HG03196 (cell line): ENCODE measurements around the gene SASH1.

ENCODE experiments used
- ATAC-seq: cut with Tn5 transposase; IDR thresholded peaks from one replicate; pipeline ENCODE4 v1.9.1; 2021; ENCODE audit not compliant: unreplicated experiment

The SASH1 gene

DNA sequence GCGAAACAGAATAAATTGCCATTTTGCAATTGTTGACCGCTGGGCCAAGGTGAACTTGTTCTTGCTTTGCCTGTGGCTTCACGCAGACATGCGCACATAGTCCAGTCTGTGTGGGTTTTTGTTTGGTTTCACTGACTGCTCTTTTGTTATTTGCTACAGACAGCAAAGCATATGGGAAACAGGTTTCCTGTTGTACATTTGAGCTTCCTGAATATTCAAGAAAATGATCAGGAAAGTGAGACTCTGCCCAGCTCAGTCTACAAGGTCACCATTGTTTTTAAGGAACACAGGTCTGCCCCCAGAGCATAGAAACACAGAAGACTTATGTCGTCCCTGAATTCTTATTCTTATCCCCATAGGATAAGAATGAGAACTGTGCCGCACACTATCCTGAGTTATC, 55.6 kb downstream of the SASH1 start:
- ATAC-seq = no peak

- no peak for ATAC-seq
Measured at GRCh38 chr6:148398678-148399077, 56.0 kb downstream of the SASH1 start.

DNA sequence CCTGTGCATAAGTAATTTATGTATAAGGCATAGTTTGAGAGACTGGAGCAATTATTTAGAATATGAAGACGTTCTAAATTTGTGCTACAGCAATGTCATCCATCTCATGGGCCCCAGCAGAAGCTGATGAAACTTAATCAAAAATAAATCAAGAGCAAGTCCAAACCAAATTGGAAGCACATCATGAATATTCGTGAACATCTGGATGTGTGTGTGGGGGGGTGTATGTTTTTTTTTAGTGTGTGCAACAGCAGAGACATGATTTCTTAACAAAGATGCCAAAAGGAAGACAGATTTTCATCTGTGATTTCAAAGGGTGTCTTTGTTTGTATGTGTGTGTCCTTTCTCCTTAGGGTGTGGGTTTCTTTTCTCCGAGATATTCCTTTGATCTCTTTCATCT, 58.9 kb downstream of the SASH1 start:
- ATAC-seq = no peak

GRCh38 chr6:148404456-148405054, 61.9 kb downstream of the SASH1 start:
- no peak for ATAC-seq

DNA sequence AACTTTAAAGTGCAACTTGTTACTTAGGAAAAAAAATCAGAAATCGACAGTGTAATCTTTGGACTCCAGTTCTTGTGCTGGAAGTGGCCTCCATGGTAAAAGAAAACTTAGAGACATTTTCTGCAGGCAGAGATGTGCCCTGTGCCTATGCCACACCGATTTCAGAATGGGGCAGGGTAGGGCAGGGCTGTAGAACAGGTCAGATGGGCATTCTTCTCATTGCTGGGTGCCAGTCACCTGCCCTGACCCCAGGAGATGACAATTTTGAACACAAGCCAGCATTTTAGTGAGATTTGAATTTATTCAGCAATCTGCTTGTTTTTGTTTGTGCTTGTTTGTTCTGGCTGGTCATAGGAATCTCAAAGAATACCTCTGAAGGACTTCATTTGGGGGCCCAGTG, 63.3 kb downstream of the SASH1 start:
- no peak for ATAC-seq

DNA sequence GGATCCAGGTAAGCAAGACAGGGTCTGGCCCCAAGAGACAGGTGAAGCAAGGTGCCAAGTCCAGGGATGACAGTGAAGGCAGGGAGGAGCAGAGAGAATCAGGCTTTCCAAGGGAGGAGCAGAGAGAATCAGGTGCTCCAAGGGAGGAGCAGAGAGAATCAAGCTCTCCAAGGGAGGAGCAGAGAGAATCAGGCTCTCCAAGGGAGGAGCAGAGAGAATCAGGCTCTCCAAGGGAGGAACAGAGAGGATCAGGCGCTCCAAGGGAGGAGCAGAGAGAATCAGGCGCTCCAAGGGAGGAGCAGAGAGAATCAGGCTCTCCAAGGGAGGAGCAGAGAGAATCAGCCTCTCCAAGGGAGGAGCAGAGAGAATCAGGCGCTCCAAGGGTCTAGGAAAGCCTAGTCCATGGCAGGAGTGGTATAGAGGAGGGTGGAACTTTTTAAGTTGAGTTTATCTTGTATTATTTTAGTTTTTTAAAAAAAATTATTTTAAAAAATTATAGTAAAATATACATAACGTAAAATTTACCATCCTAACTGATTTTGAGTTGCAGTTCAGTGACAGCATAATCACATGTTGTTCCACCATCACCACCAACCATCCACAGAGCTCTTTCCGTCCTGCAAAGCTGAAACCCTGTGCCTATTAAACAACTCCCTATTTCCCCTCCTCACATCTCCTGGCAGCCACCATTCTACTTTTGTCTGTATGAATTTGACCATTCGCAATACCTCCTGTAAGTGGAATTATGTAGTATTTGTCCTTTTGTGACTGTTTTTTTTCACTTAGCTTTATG, 64.1 kb downstream of the SASH1 start:
- no peak for ATAC-seq

GRCh38 chr6:148407372-148407771, 64.7 kb downstream of the SASH1 start:
- ATAC-seq = no peak

GRCh38 chr6:148413321-148414091, 70.9 kb downstream of the SASH1 start:
- ATAC-seq = no peak

DNA sequence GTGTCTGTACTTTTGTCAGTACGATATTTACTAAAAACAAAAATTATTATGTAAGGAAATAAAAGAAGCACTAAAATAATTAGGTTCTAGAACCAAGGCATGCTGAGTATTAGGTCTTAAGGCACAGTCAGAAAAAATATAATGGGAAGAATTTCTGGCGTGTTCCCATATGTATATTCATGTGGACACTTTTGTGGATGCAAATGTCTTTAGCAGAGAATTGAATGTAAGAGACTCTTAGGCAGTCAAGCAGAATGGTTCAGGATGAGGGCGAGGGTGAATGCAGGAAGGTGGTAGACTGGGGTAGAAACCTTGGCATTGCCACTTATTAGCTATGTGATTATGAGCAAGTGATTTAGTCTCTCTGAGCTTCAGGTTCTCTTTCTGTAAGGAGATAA, 71.5 kb downstream of the SASH1 start:
- ATAC-seq = no peak

DNA sequence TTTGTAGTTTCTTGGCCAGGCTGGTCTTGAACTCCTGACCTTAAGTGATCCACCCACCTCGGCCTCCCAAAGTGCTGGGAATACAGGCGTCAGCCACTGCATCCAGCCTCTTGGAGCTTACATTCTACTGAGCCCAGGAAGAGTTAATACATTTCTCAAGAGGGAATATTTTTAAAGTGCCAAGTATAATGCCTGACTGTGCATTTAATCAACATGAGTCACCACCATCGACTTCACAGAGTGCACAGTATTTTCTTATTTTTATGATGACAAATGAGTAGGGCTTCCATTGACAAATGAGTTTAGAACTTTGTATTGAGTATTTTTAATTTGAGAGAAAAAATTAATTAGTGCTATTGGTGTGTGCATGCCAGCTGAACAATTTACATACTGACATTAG, 72.2 kb downstream of the SASH1 start:
- ATAC-seq = no peak

- ATAC-seq = no peak
Measured at GRCh38 chr6:148415511-148416260, 73.0 kb downstream of the SASH1 start.

DNA sequence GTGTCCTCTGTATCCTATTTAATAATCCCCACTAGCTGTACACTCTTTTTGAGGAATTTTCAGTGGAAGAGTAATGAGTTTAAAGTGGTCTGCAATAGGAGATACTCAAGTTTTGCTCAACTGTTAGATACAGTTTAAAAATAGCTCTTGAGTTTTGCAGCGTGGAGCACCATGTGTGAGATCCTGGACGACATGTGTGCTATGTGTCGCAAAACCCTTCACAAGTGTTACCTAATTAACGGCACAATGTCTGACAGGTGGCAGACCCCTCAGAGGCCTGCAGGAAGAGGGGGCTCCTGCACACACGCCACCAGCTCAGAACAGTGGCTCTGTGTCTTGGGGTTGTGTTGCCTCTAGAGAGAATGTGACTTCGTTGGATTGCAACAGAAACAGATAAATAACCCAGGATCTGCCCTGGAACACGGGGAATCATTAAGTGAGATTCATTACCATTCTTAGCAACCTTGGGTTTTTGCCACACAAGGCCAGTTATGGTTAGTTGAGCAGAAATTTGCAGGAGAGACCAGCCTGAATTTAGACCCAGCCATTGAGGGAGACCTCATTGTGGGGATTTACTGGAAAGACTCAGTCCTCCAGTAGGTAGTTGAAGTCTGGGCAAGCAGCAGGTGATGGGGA, 73.8 kb downstream of the SASH1 start:
- ATAC-seq = no peak

DNA sequence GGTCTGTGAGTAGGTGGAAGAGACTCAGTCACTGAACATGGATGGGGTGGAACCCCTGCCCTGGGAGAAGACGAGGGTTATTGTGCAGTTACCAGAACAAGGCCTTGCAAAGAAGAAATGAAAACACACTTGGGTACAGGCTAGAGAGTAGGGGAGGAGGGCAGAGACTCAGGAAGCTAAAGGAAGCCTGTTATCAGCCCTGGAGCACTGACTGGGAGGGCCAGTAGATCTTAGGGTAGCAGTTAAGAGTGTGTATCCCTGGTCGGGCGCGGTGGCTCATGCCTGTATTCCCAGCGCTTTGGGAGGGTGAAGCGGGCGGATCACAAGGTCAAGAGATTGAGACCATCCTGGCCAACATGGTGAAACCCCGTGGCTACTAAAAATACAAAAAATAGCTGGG, 74.4 kb downstream of the SASH1 start:
- no peak for ATAC-seq

GRCh38 chr6:148419430-148419829, 76.8 kb downstream of the SASH1 start:
- ATAC-seq = no peak

- no peak for ATAC-seq
Measured at GRCh38 chr6:148422085-148422484, 79.4 kb downstream of the SASH1 start.

GRCh38 chr6:148423133-148423532, 80.5 kb downstream of the SASH1 start:
- no peak for ATAC-seq

DNA sequence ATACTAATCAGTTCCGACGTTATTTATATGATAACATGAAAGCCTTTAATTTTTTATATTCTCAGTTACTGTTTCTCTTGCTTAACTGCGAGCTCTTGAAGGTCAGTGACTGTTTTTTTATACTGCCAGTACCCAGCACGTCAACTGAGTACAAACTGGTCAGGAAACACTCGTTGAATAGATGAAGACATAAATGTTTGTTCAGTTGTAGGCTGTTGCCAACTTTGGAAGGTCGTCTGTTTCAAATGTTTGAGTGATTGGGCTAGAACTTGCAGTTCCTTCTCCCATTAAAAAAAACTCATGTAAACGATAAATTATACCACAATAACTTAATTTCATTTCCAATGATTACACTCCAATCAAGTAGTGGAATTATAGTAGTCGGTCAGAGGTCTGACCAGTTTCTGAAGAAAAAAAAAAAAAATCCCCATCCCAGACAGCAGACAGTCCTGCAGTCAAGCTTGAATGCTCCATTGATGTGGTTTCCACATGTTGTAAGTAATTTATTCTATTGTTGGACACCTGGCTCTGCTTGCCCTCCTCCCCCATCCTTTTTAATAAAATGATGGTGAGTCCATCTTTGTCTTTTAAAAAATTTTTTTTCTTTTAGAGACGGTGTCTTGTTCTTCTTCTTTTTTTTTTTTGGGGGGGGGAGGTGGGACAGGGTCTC, 81.1 kb downstream of the SASH1 start:
- ATAC-seq = no peak

GRCh38 chr6:148425443-148425842, 82.8 kb downstream of the SASH1 start:
- no peak for ATAC-seq

DNA sequence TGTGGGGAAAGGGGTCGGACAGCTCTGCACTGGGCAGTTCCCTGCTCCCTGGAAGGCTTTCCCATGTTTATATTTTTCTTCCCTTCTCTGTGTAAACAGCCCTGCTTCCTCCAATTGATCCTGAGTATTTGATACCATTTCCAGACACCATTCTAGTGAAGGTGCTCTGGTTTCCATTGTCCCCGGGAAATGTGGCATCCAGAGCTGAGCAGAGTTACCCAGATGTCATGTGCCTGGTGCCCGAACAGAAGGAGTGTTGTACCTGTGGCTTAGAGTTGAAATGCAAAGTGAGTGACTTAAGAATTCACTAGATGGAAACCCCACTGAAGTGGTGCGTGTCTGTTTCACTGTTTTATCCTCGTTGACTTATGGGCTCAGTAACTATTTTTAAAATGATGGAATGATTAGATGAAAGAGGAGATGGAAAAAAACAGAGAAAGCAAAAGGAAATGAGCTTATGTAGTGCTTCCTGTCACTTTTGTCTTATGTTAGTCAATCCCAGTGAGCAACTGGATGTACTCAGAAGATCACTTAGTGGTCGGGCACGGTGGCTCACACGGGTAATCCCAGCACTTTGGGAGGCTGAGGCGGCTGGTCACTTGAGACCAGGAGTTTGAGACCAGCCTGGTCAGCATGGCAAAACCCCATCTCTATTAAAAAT, 83.8 kb downstream of the SASH1 start:
- ATAC-seq = no peak

DNA sequence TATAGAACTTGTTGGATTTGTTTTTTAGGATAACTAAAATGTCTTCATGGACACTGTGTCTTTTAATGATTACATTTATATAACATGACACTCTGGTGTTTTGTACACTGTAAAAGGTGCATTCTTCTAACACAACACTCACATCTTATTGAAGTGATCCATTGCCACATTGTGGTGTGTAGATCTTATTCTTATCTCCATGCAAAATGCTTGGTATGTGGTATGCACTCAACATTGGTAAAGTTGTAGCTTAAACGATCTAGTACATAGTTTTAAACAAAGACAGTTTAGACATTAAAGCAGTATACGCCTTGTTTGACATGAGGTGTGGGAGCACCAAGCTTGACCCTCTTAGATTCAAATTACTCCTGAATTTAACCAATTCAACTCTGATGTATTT, 84.7 kb downstream of the SASH1 start:
- ATAC-seq = no peak
